CD4-positive, alpha-beta T cell (primary cell): Measurements from ENCODE around the gene NBEAL2. TPM values are rescaled to one million over a fixed set of nuclear protein-coding genes. Genes with fewer than 3 reads are reported as not detected.
A peak's percentile ranks its signal among the peaks of the same experiment; 100 is the strongest.

Experiments
- ATAC-seq: fragments of 200-7000 bp; cut with Tn5 transposase; one replicate; pipeline ENCODE4 v1.10.0; 2022; ENCODE audit warnings: mild to moderate bottlenecking; ENCODE audit not compliant: poor library complexity
- CTCF ChIA-PET: fragments of 350-600 bp; sonication (Branson Sonifier 250); formaldehyde crosslinking; loops from one replicate; lab custom pipeline; 2021; ENCODE audit warnings: antibody characterized with exemption, inconsistent platforms; lab: Charles Lee
- POLR2A ChIA-PET: fragments of 350-600 bp; sonication (Branson Sonifier 250); formaldehyde crosslinking; loops from one replicate; lab custom pipeline; 2021; ENCODE audit warnings: antibody characterized with exemption, inconsistent platforms; lab: Charles Lee
- DNase-seq, 14 experiments: peaks; one replicate each; pipeline ENCODE4 v3.0.0-alpha.2; 2013 to 2020; ENCODE audit warnings: mixed read lengths in 2 of 14
- H3K27ac ChIP-seq, 2 donors: one replicate each; pipeline versions ENCODE4 v1.5.1 to v1.7.0; 2013; ENCODE audit warnings: low read length in 2 of 2, low read depth in 1 of 2, mild to moderate bottlenecking in 1 of 2
- H3K27me3 ChIP-seq, 2 experiments: 1 replicate in 1 of 2; 2 replicates in 1 of 2; pipeline versions ENCODE4 v1.6.1 to v1.7.0; 2013; ENCODE audit warnings: low read length in 2 of 2, control low read depth in 1 of 2, mild to moderate bottlenecking in 1 of 2, moderate library complexity in 1 of 2; ENCODE audit not compliant: insufficient read depth in 2 of 2, control insufficient read depth in 1 of 2
- H3K36me3 ChIP-seq: one replicate; pipeline ENCODE4 v1.6.1; 2013; ENCODE audit warnings: low read length, control low read depth; ENCODE audit not compliant: insufficient read depth
- H3K4me1 ChIP-seq: one replicate; pipeline ENCODE4 v1.6.1; 2013; ENCODE audit warnings: low read length, control low read depth; ENCODE audit not compliant: insufficient read depth
- H3K4me3 ChIP-seq: one replicate; pipeline ENCODE4 v1.5.1; 2013; ENCODE audit warnings: mild to moderate bottlenecking, low read length, moderate library complexity
- H3K9me3 ChIP-seq, 2 experiments: 1 replicate in 1 of 2; 2 replicates in 1 of 2; pipeline versions ENCODE4 v1.6.1 to v1.7.0; 2013; ENCODE audit warnings: low read length in 2 of 2, mild to moderate bottlenecking in 2 of 2, control low read depth in 1 of 2, moderate library complexity in 1 of 2; ENCODE audit not compliant: control insufficient read depth in 1 of 2, insufficient read depth in 1 of 2
- H3K27ac Mint-ChIP-seq: one replicate; pipeline ENCODE4 v1.8.0; 2020; ENCODE audit warnings: mixed read lengths
- H3K27me3 Mint-ChIP-seq: one replicate; pipeline ENCODE4 v1.8.0; 2021; ENCODE audit warnings: mixed read lengths
- H3K36me3 Mint-ChIP-seq: one replicate; pipeline ENCODE4 v1.8.0; 2021; ENCODE audit warnings: low read depth, mixed read lengths
- H3K4me1 Mint-ChIP-seq: one replicate; pipeline ENCODE4 v1.8.0; 2021; ENCODE audit warnings: low read depth, mixed read lengths
- H3K4me3 Mint-ChIP-seq: one replicate; pipeline ENCODE4 v1.8.0; 2020; ENCODE audit warnings: mild to moderate bottlenecking, mixed read lengths
- H3K9me3 Mint-ChIP-seq: one replicate; pipeline ENCODE4 v1.8.0; 2020; ENCODE audit warnings: mixed read lengths
- CTCF ChIP-seq: fragments of 200-600 bp; IDR thresholded peaks from one replicate; pipeline ENCODE4 v1.8.0; 2022; ENCODE audit warnings: antibody characterized with exemption, mild to moderate bottlenecking
- intact Hi-C, 2 experiments: fragments of 100-400 bp; cut with DNase I in 1 of 2; cut with micrococcal nuclease in 1 of 2; formaldehyde crosslinking; loops; one replicate each; pipeline versions ENCODE4 v1.15.1 to v1.9.0; 2023 to 2025; cut with DNase I, micrococcal nuclease
- total RNA-seq, 174 experiments: library from RNA in 2 of 174; stranded (reverse) in 2 of 174; gene quantifications; one replicate each; pipeline ENCODE4 v1.2.3 and lab custom pipeline; 2021 to 2026

NBEAL2 gene
- total RNA-seq, 2 experiments from 2014 or later: 163 to 170 TPM

DNA sequence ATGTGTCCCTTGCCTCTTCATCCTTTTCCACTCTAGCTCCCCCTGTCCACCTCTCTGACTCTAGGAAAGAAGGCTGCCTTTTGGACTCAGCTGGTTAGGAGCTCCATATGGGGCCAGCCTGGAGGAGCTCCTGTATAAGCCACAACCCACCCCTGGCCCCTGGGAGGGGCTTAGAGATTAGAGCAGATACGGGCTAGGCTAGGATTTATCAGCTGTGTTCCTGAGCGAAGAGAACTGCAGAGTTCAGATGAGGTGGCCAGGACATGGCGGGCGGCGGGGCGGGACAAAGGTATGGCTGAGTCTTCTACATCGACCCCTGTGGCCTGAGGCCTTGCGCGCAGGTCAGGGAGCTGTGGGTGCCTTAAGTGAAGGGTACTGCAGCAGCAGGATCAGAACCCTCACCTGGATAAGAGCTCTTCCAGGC, 7.9 kb downstream of the NBEAL2 start:
- Histone ChIP-seq H3K4me3 (peak overlapping the region; percentile 53), H3K36me3 (peaks cover 50% of the 10 kb centered on the region), H3K9me3 (no peaks in the 10 kb centered on the region), H3K27me3 (no peaks in the 10 kb centered on the region), H3K27ac (peak overlapping the region; percentile 5 to 52), H3K4me1 (peaks cover 92% of the 10 kb centered on the region)
- intact Hi-C loops: loop anchor here (1.0 to 10.0 kb wide), 3 partner anchors 8 to 395 kb away; partner anchors contain the start of genes NBEAL2 (in 1 of the 2) and PTPN23 (in 1 of the 2)
- H3K4me3 Mint-ChIP-seq: peak overlapping the region; percentile 87
- ATAC-seq: peak; percentile 7
- no peaks in the 10 kb centered on the region for H3K9me3 Mint-ChIP-seq
- peaks cover 73% of the 10 kb centered on the region for H3K4me1 Mint-ChIP-seq
- ChIA-PET CTCF (interaction anchor here (1.3 kb wide), 1 partner anchor 11 kb away, joined by 4 read pairs; no protein-coding TSS in a partner anchor), POLR2A (interaction anchor here (0.9 to 2.6 kb wide), 6 partner anchors 9 to 64 kb away, joined by 3 to 22 read pairs (median 6); partner anchors contain the start of genes CCDC12 and NBEAL2)
- peaks cover 21% of the 10 kb centered on the region for H3K36me3 Mint-ChIP-seq
- peak overlapping the region; percentile 93 for H3K27ac Mint-ChIP-seq
- TF ChIP-seq CTCF: no peak
- peak in 1 of 14 experiments; percentile 17 for DNase-seq
- no peaks in the 10 kb centered on the region for H3K27me3 Mint-ChIP-seq

GRCh38 chr3:46987743-46988401, 8.4 kb downstream of the NBEAL2 start:
- Mint-ChIP-seq H3K27ac (peak overlapping the region; percentile 93), H3K4me1 (peaks cover 68% of the 10 kb centered on the region), H3K9me3 (no peaks in the 10 kb centered on the region), H3K4me3 (peak overlapping the region; percentile 87), H3K27me3 (no peaks in the 10 kb centered on the region), H3K36me3 (peaks cover 22% of the 10 kb centered on the region)
- H3K9me3 ChIP-seq: no peaks in the 10 kb centered on the region
- intact Hi-C loops: loop anchor here (1.0 to 10.0 kb wide), 4 partner anchors 9 to 394 kb away; partner anchors contain the start of genes NBEAL2 (in 1 of the 2) and PTPN23 (in 1 of the 2)
- CTCF ChIA-PET: interaction anchor here (1.3 kb wide), 1 partner anchor 11 kb away, joined by 4 read pairs; no protein-coding TSS in a partner anchor
- TF ChIP-seq CTCF: no peak
- H3K27me3 ChIP-seq: no peaks in the 10 kb centered on the region
- H3K27ac ChIP-seq: peak overlapping the region; percentile 59 to 64
- H3K36me3 ChIP-seq: peaks cover 54% of the 10 kb centered on the region
- peak overlapping the region; percentile 53 for H3K4me3 ChIP-seq
- ATAC-seq (peak; percentile 98), DNase-seq (peak; percentile 79 to 96 (median 89))
- H3K4me1 ChIP-seq: peaks cover 86% of the 10 kb centered on the region
- POLR2A ChIA-PET: interaction anchor here (0.9 to 2.6 kb wide), 6 partner anchors 9 to 65 kb away, joined by 3 to 22 read pairs (median 6); partner anchors contain the start of genes CCDC12 and NBEAL2

DNA sequence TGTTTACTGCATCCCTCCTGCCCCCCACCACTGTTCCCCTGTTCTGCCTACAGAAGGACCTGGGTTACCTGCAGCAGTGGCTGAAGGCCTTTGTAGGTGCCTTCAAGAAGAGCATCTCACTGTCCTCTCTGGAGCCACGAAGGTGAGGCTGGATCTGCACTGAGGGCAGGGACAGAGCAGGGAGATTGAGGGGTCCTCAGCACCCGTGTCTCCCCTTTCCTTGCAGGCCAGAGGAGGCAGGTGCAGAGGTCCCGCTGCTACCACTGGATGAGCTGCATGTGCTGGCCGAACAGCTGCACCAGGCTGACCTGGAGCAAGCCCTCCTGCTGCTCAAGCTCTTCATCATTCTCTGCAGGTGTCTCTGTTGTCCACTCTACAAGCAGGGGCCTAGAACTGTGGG, 9.2 kb downstream of the NBEAL2 start:
- POLR2A ChIA-PET: interaction anchor here (2.2 to 2.6 kb wide), 2 partner anchors 10 to 12 kb away, joined by 17 to 22 read pairs; partner anchors contain the start of genes CCDC12 and NBEAL2
- Mint-ChIP-seq H3K27me3 (no peaks in the 10 kb centered on the region), H3K4me3 (peak overlapping the region; percentile 68), H3K36me3 (peaks cover 29% of the 10 kb centered on the region), H3K9me3 (no peaks in the 10 kb centered on the region), H3K4me1 (peaks cover 67% of the 10 kb centered on the region), H3K27ac (peak overlapping the region; percentile 93)
- CTCF ChIA-PET: no interaction called here
- DNase-seq (no peak), ATAC-seq (no peak)
- no peak overlapping the region for H3K27ac ChIP-seq
- no peak overlapping the region for H3K4me3 ChIP-seq
- peaks cover 58% of the 10 kb centered on the region for H3K36me3 ChIP-seq
- H3K27me3 ChIP-seq: no peaks in the 10 kb centered on the region
- H3K9me3 ChIP-seq: no peaks in the 10 kb centered on the region
- H3K4me1 ChIP-seq: peaks cover 79% of the 10 kb centered on the region
- intact Hi-C loops: loop anchor here (2.0 to 10.0 kb wide), 3 partner anchors 20 to 394 kb away; partner anchors contain the start of gene PTPN23 (in 1 of the 2)
- no peak for TF ChIP-seq CTCF
